Measurements from ENCODE around the gene KRTAP9-3.
"Not testable (repeated sequence)": the region's sequence is repeated elsewhere in the genome, so short reads cannot be mapped to it uniquely, and the experiment has no call there.

KRTAP9-3 gene, protein sequence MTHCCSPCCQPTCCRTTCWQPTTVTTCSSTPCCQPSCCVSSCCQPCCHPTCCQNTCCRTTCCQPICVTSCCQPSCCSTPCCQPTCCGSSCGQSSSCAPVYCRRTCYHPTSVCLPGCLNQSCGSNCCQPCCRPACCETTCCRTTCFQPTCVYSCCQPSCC

GRCh38 chr17:41232399-41233105, at the start of gene KRTAP9-3:
Gene KRTAP9-3, plus strand, starts transcription at chr17:41232449. Its CDS starts 53 bp downstream, at chr17:41232502.
- not testable (repeated sequence) for DNase-seq

DNA sequence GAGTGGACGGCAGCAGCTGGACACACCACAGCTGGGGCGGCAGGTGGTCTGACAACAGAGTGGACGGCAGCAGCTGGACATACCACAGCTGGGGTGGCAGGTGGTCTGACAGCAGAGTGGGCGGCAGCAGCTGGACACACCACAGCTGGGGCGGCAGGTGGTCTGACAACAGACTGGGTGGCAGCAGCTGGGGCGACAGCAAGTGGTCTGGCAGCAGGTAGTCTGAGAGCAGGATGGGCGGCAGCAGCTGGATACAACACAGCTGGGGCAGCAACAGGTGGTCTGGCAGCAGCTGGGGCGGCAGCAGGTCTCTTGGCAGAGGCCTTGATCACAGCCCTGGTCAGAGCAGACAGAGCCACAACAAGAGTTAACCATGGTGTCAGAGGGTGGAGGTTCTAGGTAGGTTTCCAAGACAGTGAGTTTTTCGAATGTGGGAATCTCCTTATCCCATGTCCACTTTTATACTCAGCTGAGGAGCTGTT, 47.7 kb upstream of the KRTAP9-3 start, which contains the start of gene KRTAP4-1:
Gene KRTAP4-1 (minus strand): TSS at position 432 of the 482 bp plus-strand sequence. CDS start 57 bp downstream, at position 375.
- DNase-seq: no peak

DNA sequence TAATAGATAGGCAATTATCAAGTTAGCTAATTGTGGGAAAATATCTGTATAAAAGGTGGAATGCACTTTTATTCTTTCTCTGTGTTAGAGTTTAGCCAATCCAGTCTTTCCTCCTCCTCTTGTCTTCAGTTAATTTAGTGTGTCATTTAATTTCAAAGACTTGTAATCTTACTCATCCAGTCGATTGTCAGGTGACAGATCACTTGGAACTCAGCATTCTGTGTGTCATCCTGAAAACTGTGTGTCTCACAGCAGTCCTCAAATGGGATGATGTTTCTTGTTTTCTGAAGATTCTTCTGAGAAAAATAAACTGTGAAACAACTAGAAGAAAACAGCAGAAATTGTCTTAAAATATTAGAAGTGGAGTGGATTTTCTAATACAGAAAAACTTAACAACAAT, 47.2 kb upstream of the KRTAP9-3 start:
- DNase-seq: no peak

DNA sequence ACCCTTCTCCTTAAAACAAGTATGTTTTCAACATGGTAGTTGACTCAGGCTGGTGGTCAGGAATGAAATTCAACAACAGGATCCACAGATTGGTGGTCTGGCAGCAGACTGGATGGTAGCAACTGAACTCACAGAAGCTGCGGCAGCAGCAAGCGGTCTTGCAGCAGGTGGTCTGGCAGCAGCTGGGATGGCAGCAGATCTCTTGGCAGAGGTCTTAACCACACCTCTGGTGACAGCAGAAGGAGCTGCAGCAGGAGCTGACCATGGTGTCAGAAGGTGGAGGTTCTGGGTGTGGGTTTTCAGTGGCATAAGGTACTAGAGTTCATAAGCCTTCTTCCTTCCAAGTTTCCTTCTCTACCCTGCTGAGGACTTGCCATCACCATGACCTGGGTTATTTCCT, 45.4 kb upstream of the KRTAP9-3 start:
- no peak for DNase-seq

GRCh38 chr17:41189837-41190318, 42.4 kb upstream of the KRTAP9-3 start, which contains the start of gene KRTAP9-1:
Gene KRTAP9-1, plus strand, starts transcription at chr17:41189887. Its CDS starts 0 bp downstream, at chr17:41189887.
- DNase-seq: not testable (repeated sequence)

DNA sequence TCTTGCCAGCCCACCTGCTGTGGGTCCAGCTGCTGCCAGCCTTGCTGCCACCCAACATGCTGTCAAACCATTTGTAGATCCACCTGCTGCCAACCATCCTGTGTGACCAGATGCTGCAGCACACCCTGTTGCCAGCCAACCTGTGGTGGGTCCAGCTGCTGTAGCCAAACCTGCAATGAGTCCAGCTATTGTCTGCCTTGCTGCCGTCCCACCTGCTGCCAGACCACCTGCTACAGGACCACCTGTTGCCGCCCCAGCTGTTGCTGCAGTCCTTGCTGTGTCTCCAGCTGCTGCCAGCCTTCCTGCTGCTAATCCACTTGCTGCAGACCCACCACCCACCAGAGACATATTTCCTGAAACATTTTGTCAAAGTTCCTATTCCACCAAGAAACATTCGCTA, 41.9 kb upstream of the KRTAP9-3 start:
- no peak for DNase-seq

DNA sequence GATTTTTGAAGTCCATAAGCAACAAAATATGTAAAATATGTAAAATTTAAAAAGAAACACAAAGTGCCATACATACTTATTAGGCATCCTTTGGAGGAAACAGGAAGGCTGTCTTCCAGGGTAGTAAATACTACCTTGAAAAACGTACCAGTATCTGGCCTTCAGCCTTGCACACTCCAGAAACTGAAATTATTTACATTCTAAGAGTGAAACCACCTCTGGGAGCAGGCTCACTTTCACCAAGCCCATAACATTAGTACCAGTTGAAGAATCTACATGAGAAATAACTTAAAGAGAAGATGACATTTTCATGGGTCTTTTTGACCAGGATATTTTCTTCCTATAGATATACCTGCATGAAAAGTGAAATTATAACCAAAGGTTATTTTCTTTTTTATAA, 36.2 kb upstream of the KRTAP9-3 start:
- DNase-seq: no peak

DNA sequence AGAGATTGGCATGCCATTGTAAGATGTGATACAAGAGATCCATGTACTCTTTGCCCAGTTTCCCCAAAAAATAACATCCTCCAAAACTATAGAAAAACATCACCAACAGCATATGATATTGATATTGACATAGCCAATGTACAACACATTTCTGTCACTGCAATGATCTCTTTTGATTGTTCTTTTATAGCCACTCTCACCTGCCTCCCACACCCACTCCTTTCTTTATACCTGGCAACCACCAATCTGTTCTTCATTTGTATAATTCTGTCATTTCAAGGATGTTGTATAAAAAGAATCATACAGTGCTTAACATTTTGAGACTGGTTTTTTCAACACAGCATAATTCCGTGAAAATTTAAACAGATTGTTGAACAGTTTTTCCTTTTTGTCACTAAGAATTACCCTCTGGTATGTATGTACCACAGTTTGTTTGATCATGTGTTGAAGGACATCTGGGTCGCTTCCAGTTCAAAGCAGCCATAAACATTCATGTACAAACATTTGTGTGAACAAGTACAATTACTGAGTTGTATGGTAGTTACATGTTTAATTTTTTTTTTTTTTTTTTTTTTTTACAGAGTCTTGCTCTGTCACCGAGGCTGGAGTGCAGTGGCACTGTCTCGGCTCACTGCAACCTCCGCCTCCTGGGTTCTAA, 32.7 kb upstream of the KRTAP9-3 start:
- no peak for DNase-seq

- DNase-seq: no peak
Observed at GRCh38 chr17:41211845-41212466, 20.3 kb upstream of the KRTAP9-3 start.

DNA sequence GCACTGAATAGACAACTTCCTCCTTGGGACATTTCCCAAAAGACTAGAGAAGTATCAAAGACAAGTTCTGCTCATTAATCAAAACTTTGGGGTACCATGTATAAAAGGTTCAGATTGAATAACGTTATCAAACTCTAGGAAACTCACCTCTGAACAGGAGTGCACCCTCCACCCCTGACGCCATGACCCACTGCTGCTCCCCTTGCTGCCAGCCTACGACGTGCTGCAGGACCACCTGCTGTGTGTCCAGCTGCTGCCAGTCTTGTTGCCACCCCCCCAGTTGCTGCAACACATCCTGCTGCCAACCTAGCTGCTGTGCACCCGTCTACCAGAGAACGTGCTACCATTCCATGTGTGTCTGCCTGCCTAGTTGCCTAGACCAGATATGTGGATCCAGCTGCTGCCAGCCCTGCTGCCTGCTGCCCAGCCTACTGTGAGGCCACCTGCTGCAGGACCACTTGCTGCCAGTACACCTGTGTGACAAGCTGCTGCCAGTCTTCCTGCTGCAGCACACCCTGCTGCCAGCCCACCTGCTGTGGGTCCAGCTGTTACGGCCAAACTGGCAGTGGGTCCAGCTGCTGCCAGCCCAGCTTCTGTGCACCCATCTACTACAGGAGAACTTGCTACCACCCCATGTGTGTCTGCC, 19.6 kb upstream of the KRTAP9-3 start:
- DNase-seq: no peak

DNA sequence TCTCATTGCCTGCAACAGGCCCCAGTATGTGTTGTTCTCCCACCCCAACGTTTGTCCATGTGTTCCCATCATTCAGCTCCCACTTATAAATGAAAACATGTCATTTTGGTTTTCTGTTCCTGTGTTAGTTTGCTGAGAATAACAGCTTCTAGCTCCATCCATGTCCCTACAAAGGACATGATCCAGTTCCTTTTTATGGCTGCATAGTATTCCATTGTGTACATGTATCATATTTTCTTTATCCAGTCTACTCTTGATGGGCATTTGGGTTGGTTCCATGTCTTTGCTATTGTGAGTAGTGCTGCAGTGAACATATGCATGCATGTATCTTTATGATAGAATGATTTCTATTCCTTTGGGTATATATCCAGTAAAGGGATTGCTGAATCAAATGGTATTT, 16.6 kb upstream of the KRTAP9-3 start:
- DNase-seq: no peak

DNA sequence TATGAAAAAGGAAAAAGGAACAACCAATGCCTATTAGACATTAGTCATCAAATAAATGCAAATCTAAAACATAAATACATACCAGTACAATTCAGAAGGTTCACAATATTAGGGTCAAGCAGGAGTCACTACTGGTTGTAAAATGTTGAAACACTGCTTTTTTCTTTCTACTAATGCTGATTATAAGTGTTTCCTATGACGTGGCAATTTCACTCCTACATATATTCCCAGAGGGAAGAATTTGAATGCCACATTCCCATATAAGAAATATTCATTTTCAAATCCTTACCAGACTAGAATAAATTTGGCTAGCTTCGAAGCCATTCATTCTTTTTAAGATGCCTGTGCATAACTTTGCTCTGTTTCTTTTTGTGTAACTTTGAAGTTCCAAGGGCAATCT, 8.4 kb upstream of the KRTAP9-3 start:
- DNase-seq: no peak

GRCh38 chr17:41226051-41226450, 6.2 kb upstream of the KRTAP9-3 start:
- no peak for DNase-seq

DNA sequence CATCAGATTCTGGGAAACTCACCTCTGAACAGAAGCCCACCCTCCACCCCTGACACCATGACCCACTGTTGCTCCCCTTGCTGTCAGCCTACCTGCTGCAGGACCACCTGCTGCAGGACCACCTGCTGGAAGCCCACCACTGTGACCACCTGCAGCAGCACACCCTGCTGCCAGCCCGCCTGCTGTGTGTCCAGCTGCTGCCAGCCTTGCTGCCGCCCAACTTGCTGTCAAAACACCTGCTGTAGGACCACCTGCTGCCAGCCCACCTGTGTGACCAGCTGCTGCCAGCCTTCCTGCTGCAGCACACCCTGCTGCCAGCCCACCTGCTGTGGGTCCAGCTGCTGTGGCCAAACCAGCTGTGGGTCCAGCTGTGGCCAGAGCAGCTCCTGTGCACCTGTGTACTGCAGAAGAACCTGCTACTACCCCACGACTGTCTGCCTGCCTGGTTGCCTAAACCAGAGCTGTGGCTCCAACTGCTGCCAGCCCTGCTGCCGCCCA, 5.6 kb upstream of the KRTAP9-3 start, which contains the start of gene KRTAP9-2:
Gene KRTAP9-2 (plus strand): TSS at position 51 of the 498 bp plus-strand sequence. CDS start 7 bp downstream, at position 58.
- DNase-seq: not testable (repeated sequence)

DNA sequence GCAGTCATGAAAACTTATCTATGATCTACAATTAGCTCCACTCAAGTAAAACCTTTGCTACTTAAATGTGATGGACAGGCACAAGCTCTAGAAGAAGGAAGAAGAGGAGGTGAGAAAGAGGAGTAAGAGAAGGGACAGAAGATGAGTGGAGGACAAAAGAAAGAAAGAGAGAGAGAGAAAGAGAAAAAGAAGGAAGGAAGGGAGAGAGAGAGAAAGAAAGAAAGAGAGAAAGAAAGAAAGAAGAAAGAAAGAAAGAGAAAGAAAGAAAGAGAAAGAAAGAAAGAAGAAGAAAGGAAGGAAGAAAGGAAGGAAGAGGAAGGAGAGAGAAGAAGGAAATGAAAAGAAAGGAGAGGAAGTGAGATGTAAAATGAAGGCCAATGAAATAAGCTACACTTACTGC, 2.2 kb upstream of the KRTAP9-3 start:
- no peak for DNase-seq

DNA sequence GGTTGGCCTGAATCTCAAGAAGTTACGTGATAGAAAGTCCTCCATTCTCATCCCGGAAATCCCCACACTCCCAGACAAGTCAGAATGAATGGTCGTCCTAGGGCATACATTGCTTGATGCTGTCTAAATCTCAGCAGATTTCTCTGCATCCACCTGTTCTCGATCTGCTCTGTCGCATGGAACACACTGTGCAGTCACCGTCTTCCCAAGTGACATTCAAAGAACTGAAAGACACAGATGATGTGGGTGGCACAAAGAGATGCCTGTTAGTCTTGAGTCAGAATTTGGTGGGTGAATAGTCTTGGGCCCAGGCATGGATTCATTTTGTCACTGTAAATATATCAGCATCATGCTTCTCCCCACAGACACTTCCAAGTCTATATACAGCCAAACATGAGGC, 518 bp upstream of the KRTAP9-3 start:
- DNase-seq: no peak

GRCh38 chr17:41237116-41237515, 4.9 kb downstream of the KRTAP9-3 start:
- not testable (repeated sequence) for DNase-seq

DNA sequence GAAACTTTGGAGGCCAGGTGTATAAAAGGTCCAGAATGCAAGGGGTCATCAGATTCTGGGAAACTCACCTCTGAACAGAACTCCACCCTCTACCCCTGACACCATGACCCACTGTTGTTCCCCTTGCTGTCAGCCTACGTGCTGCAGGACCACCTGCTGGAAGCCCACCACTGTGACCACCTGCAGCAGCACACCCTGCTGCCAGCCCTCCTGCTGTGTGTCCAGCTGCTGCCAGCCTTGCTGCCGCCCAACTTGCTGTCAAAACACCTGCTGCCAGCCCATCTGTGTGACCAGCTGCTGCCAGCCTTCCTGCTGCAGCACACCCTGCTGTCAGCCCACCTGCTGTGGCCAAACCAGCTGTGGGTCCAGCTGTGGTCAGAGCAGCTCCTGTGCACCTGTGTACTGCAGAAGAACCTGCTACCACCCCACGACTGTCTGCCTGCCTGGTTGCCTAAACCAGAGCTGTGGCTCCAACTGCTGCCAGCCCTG, 5.7 kb downstream of the KRTAP9-3 start, which contains the start of gene KRTAP9-8:
Gene KRTAP9-8 (plus strand): TSS at position 51 of the 489 bp plus-strand sequence. CDS start 53 bp downstream, at position 104.
- not testable (repeated sequence) for DNase-seq

DNA sequence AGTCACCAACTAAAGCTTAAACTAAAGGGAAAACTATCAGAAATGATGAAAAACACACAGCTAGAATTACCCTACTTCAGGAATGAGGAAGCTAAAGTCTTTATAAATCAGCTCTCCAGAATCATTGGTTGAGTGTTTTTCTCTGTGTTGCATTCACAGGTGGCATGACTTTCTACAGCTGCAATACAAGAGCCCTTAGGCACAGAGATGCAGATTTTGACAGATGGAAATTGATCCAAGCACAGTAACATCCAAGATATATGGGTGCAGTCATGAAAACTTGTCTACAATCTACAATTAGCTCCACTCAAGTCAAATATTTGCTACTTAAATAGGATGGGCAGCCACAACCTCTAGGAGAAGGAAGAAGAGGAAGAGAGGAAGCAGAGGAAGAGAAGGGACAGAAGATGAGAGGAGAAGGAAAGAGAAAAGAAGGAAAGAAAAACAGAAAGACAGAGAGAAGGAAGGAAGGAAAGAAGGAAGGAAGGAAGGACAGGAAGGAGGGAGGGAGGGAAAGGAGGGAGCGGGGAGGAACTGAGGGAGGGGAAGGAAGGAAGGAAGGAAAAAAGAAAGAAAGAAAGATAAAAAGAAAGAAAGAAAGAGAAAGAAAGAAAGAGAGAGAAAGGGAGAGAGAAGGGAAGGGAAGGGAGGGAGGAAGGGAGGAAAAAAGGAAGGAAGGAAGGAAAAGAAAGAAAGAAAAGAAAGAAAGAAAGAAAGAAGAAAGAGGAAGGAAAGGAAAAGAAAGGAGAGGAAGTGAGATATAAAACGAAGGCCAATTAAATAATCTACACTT, 14.9 kb downstream of the KRTAP9-3 start:
- not testable (repeated sequence) for DNase-seq

DNA sequence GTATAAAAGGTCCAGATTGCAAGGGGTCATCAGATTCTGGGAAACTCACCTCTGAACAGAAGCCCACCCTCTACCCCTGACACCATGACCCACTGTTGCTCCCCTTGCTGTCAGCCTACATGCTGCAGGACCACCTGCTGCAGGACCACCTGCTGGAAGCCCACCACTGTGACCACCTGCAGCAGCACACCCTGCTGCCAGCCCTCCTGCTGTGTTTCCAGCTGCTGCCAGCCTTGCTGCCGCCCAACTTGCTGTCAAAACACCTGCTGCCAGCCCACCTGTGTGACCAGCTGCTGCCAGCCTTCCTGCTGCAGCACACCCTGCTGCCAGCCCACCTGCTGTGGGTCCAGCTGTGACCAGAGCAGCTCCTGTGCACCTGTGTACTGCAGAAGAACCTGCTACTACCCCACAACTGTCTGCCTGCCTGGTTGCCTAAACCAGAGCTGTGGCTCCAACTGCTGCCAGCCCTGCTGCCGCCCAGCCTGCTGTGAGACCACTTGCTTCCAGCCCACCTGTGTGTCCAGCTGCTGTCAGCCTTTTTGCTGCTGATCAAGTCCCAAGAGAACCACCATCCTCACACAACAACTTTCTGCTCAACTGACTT, 17.5 kb downstream of the KRTAP9-3 start, which contains the start of gene KRTAP9-4:
Gene KRTAP9-4 (plus strand): TSS at position 51 of the 604 bp plus-strand sequence. CDS start 34 bp downstream, at position 85.
- DNase-seq: not testable (repeated sequence)
